Heart left ventricle (tissue), 16 donors: ENCODE data around the gene MKKS. TPM values are rescaled to one million over a fixed set of nuclear protein-coding genes. Genes with fewer than 3 reads are reported as not detected.
A peak's percentile ranks its signal among the peaks of the same experiment; 100 is the strongest.

Experiments used
- ATAC-seq, 4 donors: fragments of 200-7000 bp; cut with Tn5 transposase; one replicate each; pipeline ENCODE4 v1.9.1; 2020 to 2022; ENCODE audit warnings: moderate library complexity in 4 of 4, mild to moderate bottlenecking in 3 of 4, moderate number of reproducible peaks in 1 of 4
- DNase-seq, 5 donors: peaks; one replicate each; pipeline ENCODE4 v3.0.0-alpha.2; 2020
- H3K27ac ChIP-seq, 12 donors: fragments of 200-600 bp; sonication (generic) in 4 of 12; one replicate each; pipeline versions ENCODE4 v1.5.0 to v1.8.0; 2016 to 2022; ENCODE audit warnings: mild to moderate bottlenecking in 2 of 12
- H3K27me3 ChIP-seq, 9 donors: fragments of 200-600 bp; sonication (generic) in 2 of 9; one replicate each; pipeline versions ENCODE4 v1.5.1 to v1.8.0; 2016 to 2022; ENCODE audit warnings: mild to moderate bottlenecking in 3 of 9
- H3K36me3 ChIP-seq, 9 donors: fragments of 200-600 bp; sonication (generic) in 2 of 9; one replicate each; pipeline versions ENCODE4 v1.5.0 to v1.8.0; 2018 to 2022; ENCODE audit warnings: mild to moderate bottlenecking in 2 of 9
- H3K4me1 ChIP-seq, 12 donors: fragments of 200-600 bp; sonication (generic) in 4 of 12; one replicate each; pipeline versions ENCODE4 v1.5.0 to v1.8.0; 2016 to 2022; ENCODE audit warnings: mild to moderate bottlenecking in 3 of 12
- H3K4me3 ChIP-seq, 12 donors: fragments of 200-600 bp; sonication (generic) in 4 of 12; one replicate each; pipeline versions ENCODE4 v1.5.0 to v1.8.0; 2017 to 2022; ENCODE audit warnings: mild to moderate bottlenecking in 9 of 12, moderate library complexity in 4 of 12
- H3K9me3 ChIP-seq, 12 donors: fragments of 200-600 bp; sonication (generic) in 4 of 12; one replicate each; pipeline versions ENCODE4 v1.5.0 to v1.8.0; 2016 to 2022; ENCODE audit warnings: mild to moderate bottlenecking in 1 of 12
- CTCF ChIP-seq, 12 donors: fragments of 200-600 bp; sonication (generic) in 4 of 12; IDR thresholded peaks; one replicate each; pipeline versions ENCODE4 v1.5.0 to v1.8.0; 2018 to 2022; ENCODE audit warnings: antibody characterized with exemption in 12 of 12, mild to moderate bottlenecking in 5 of 12
- POLR2A ChIP-seq, 2 donors: fragments of 450-650 bp; IDR thresholded peaks; one replicate each; pipeline ENCODE4 v1.6.1; 2017; ENCODE audit warnings: antibody characterized with exemption in 2 of 2, mild to moderate bottlenecking in 2 of 2, moderate library complexity in 2 of 2
- WGBS, 4 donors: extraction: QIAGEN DNeasy Blood & Tissue Kit in 2 of 4; methylation state at CpG; one replicate each; pipeline versions ENCODE4 v1.1.5 to v1.1.7; 2013 to 2018; 5-methylcytosine and 5-hydroxymethylcytosine counted together
- intact Hi-C, 10 donors: fragments of 100-400 bp; cut with DNase I; formaldehyde crosslinking; loops; one replicate each; pipeline versions ENCODE4 v1.11.1 to v1.14.2; 2022
- polyA plus RNA-seq, 2 donors: library from polyadenylated mRNA; stranded (reverse); fragments of 200-250 nt; gene quantifications; one replicate each; pipeline ENCODE4 v1.2.3, GENCODE V29; 2013
- total RNA-seq, 9 donors: library from RNA; depleted of rRNA in 2 of 9; stranded (reverse); fragments of >200 nt in 2 of 9; fragmentation: NEBNext Ultra II Directional in 3 of 9; extraction: Animal tissue kit (Norgen Biotek cat#: 25700) in 3 of 9; gene quantifications; one replicate each; pipeline versions ENCODE4 v1.1.0 to v1.2.4, GENCODE V29; 2016 to 2023
- donor health status: ischemic (EF 13 %, LVEDD 7.1; RV severe dilation, severe dysfunction).
- donor health status: healthy with polysubstance abuse.
- donor health status: DM: no; HTN: yes; CAD: no.
- donor health status: DM: no; HTN: no; CAD: no.
- donor health status: ischemic (EF 25% LVEDD 6.9; RV normal size, moderate dysfunction).
- donor health status: ischemic (EF 25% LVEDD 5.7; RV mildly dilated, moderate dysfunction).
- donor health status: healthy.
- donor health status: DM: yes; HTN: yes; CAD: no.
- donor health status: ischemic (EF 35%, LVEDD 5.7; RV mildly dilated, moderate dysfunction).
- donor health status: nonischemic (EF 11% LVEDD 7.7; RV severe dilation, severe dysfunction).
- donor health status: DM: yes; HTN: yes; CAD: no.
- donor health status: PGD.
- donor health status: ischemic (EF 29% LVEDD 5.4; RV normal size, mild dysfunction).
- donor health status: nonischemic (EF 23%, LVEDD 6.1; RV moderate dilation, normal function).

MKKS gene
- total and polyA plus RNA-seq, 11 donors = 12.0 to 30.1 (median 19.0) TPM

GRCh38 chr20:10466325-10466724 is 32.3 kb upstream of the MKKS start:
- ATAC-seq = peak in 2 of 4 donors; percentile 55 to 63
- peaks cover 0 to 3% (median 0%) of the 10 kb centered on the region in 12 donors for H3K9me3 ChIP-seq
- no peaks in the 10 kb centered on the region for H3K36me3 ChIP-seq
- peak in 3 of 5 donors; percentile 33 to 52 (median 37) for DNase-seq
- intact Hi-C loops = loop anchor here in 8 of 10 donors (2.0 to 10.0 kb wide), 9 partner anchors 32 to 1078 kb away; partner anchors contain the start of genes JAG1 (in 2 of the 8), MKKS (in 2 of the 8) and SLX4IP (in 2 of the 8)
- H3K4me1 ChIP-seq = peaks cover 0 to 56% (median 31%) of the 10 kb centered on the region in 12 donors
- TF ChIP-seq CTCF (IDR thresholded peaks at IDR 0.05) (peak in 2 of 12 donors; percentile 7 to 15), POLR2A (IDR thresholded peaks at IDR 0.05) (no peak)
- no peaks in the 10 kb centered on the region for H3K27me3 ChIP-seq
- peak overlapping the region in 7 of 12 donors; percentile 5 to 41 (median 13) for H3K4me3 ChIP-seq
- H3K27ac ChIP-seq = peak overlapping the region in 10 of 12 donors; percentile 1 to 69 (median 50)
- 31 to 44% (median 33%) methylated on average over 4 of the region's 4 CpGs for WGBS, 4 donors

GRCh38 chr20:10465135-10465534 is 31.1 kb upstream of the MKKS start:
- Histone ChIP-seq H3K4me1 (peaks cover 0 to 51% (median 30%) of the 10 kb centered on the region in 12 donors), H3K27ac (no peak overlapping the region), H3K27me3 (no peaks in the 10 kb centered on the region), H3K4me3 (no peak overlapping the region), H3K36me3 (no peaks in the 10 kb centered on the region), H3K9me3 (peaks cover 0 to 3% (median 0%) of the 10 kb centered on the region in 12 donors)
- ATAC-seq = no peak
- TF ChIP-seq CTCF (IDR thresholded peaks at IDR 0.05) (no peak), POLR2A (IDR thresholded peaks at IDR 0.05) (no peak)
- DNase-seq = no peak
- 95 to 96% (median 96%) methylated on average over 3 of the region's 3 CpGs for WGBS, 4 donors
- intact Hi-C loops = loop anchor here in 7 of 10 donors (5.0 to 10.0 kb wide), 7 partner anchors 87 to 1080 kb away; partner anchors contain the start of gene JAG1 (in 2 of the 7)

GRCh38 chr20:10463622-10464021 is 29.6 kb upstream of the MKKS start:
- intact Hi-C loops = loop anchor here in 4 of 10 donors (10.0 kb wide), 3 partner anchors 211 to 1081 kb away; partner anchors contain the start of gene JAG1 (in 1 of the 4)
- peaks cover 0 to 36% (median 25%) of the 10 kb centered on the region in 12 donors for H3K4me1 ChIP-seq
- no peak overlapping the region for H3K4me3 ChIP-seq
- H3K36me3 ChIP-seq = no peaks in the 10 kb centered on the region
- TF ChIP-seq CTCF (IDR thresholded peaks at IDR 0.05) (no peak), POLR2A (IDR thresholded peaks at IDR 0.05) (no peak)
- H3K27ac ChIP-seq = no peak overlapping the region
- no peak for ATAC-seq
- WGBS, 4 donors = 93 to 98% (median 96%) methylated on average over 2 of the region's 2 CpGs
- DNase-seq = no peak
- H3K9me3 ChIP-seq = peaks cover 0 to 3% (median 0%) of the 10 kb centered on the region in 12 donors
- no peaks in the 10 kb centered on the region for H3K27me3 ChIP-seq

- no peak for ATAC-seq
- DNase-seq = no peak
- TF ChIP-seq CTCF (IDR thresholded peaks at IDR 0.05) (no peak), POLR2A (IDR thresholded peaks at IDR 0.05) (no peak)
- intact Hi-C loops = loop anchor here in 4 of 10 donors (10.0 kb wide), 3 partner anchors 212 to 1082 kb away; partner anchors contain the start of gene JAG1 (in 1 of the 4)
- Histone ChIP-seq H3K4me3 (no peak overlapping the region), H3K9me3 (peaks cover 0 to 7% (median 0%) of the 10 kb centered on the region in 12 donors), H3K36me3 (no peaks in the 10 kb centered on the region), H3K27me3 (no peaks in the 10 kb centered on the region), H3K27ac (no peak overlapping the region), H3K4me1 (peaks cover 0 to 25% (median 15%) of the 10 kb centered on the region in 12 donors)
Observed at GRCh38 chr20:10462516-10462915, 28.5 kb upstream of the MKKS start.
